ENCODE measurements around the gene TAS2R3.

DNA sequence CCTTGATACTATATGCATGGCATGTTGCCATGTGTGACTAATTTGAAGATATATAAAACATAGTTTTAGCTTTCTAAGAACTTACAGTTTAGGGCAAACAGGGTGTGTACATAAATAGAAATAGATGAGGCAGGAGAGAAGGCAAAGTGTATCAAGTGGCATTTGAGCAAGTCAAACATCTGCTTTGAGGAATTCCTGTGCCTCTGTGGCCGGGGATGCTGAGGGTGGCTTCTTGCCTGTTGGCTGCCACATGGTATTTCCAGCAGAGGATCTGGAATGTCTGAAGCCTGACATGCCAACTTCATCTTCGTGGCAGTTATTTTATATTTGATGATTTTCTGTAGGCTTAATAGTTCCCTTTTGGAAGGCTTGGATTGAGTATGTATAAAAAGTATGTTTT is 19.8 kb upstream of the TAS2R3 start:
- TF ChIP-seq, protein P1, sequence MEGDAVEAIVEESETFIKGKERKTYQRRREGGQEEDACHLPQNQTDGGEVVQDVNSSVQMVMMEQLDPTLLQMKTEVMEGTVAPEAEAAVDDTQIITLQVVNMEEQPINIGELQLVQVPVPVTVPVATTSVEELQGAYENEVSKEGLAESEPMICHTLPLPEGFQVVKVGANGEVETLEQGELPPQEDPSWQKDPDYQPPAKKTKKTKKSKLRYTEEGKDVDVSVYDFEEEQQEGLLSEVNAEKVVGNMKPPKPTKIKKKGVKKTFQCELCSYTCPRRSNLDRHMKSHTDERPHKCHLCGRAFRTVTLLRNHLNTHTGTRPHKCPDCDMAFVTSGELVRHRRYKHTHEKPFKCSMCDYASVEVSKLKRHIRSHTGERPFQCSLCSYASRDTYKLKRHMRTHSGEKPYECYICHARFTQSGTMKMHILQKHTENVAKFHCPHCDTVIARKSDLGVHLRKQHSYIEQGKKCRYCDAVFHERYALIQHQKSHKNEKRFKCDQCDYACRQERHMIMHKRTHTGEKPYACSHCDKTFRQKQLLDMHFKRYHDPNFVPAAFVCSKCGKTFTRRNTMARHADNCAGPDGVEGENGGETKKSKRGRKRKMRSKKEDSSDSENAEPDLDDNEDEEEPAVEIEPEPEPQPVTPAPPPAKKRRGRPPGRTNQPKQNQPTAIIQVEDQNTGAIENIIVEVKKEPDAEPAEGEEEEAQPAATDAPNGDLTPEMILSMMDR (IDR thresholded peaks at IDR 0.05) = no peak
- TF ChIP-seq POLR2A (IDR thresholded peaks at IDR 0.05) = no peak

Measured in adrenal gland (tissue), 5 donors.